Endodermal cell (in vitro differentiated cells): ENCODE measurements around the gene CDH13. TPM values are rescaled to one million over a fixed set of nuclear protein-coding genes. Genes with fewer than 3 reads are reported as not detected.

Experiments used
- DNase-seq: peaks from one replicate; pipeline ENCODE4 v3.0.0-alpha.2; 2017
- H3K27ac ChIP-seq: 2 replicates; pipeline ENCODE4 v1.5.1; 2013; ENCODE audit warnings: mild to moderate bottlenecking, low read depth, low read length, moderate library complexity
- H3K27me3 ChIP-seq: 2 replicates; pipeline ENCODE4 v1.6.1; 2013; ENCODE audit warnings: mild to moderate bottlenecking, low read length, moderate library complexity; ENCODE audit not compliant: insufficient read depth, control insufficient read depth, poor library complexity, severe bottlenecking
- H3K36me3 ChIP-seq: 2 replicates; pipeline ENCODE4 v1.7.0; 2013; ENCODE audit warnings: mild to moderate bottlenecking, low read length, moderate library complexity; ENCODE audit not compliant: control insufficient read depth, insufficient read depth
- H3K4me1 ChIP-seq: one replicate; pipeline ENCODE4 v1.7.0; 2013; ENCODE audit warnings: low read length; ENCODE audit not compliant: control insufficient read depth, insufficient read depth
- H3K4me3 ChIP-seq: 2 replicates; pipeline ENCODE4 v1.5.1; 2013; ENCODE audit warnings: mild to moderate bottlenecking, low read length, moderate library complexity
- H3K9ac ChIP-seq: 2 replicates; pipeline ENCODE4 v1.6.1; 2013; ENCODE audit warnings: mild to moderate bottlenecking, low read length, moderate library complexity; ENCODE audit not compliant: poor library complexity, severe bottlenecking; ENCODE audit errors: extremely low read depth
- H3K9me3 ChIP-seq: 2 replicates; pipeline ENCODE4 v1.6.1; 2013; ENCODE audit warnings: mild to moderate bottlenecking, low read length, moderate library complexity; ENCODE audit not compliant: control insufficient read depth
- H3K27ac Mint-ChIP-seq: 2 replicates; pipeline ENCODE4 v1.8.0; 2020; ENCODE audit warnings: mixed read lengths
- H3K27me3 Mint-ChIP-seq: 2 replicates; pipeline ENCODE4 v1.8.0; 2021; ENCODE audit warnings: mild to moderate bottlenecking, mixed read lengths; ENCODE audit not compliant: insufficient read depth
- H3K36me3 Mint-ChIP-seq: 2 replicates; pipeline ENCODE4 v1.8.0; 2020; ENCODE audit warnings: low read depth, mixed read lengths
- H3K4me1 Mint-ChIP-seq: 2 replicates; pipeline ENCODE4 v1.8.0; 2020; ENCODE audit warnings: mixed read lengths
- H3K4me3 Mint-ChIP-seq: 2 replicates; pipeline ENCODE4 v1.8.0; 2020; ENCODE audit warnings: mild to moderate bottlenecking, moderate library complexity, mixed read lengths
- H3K9me3 Mint-ChIP-seq: 2 replicates; pipeline ENCODE4 v1.8.0; 2020; ENCODE audit warnings: mild to moderate bottlenecking, mixed read lengths
- CTCF ChIP-seq: fragments of 200-600 bp; sonication (generic); conservative IDR thresholded peaks from 2 replicates; pipeline ENCODE4 v1.5.0; 2021; ENCODE audit warnings: antibody characterized with exemption, mild to moderate bottlenecking
- WGBS, 2 experiments: methylation state at CpG; one replicate each; pipeline versions ENCODE4 v1.1.5 to v1.1.7; 2013; ENCODE audit warnings: missing lambda C conversion rate in 2 of 2, mixed read lengths in 1 of 2; ENCODE audit not compliant: insufficient coverage in 1 of 2, insufficient read length in 1 of 2; 5-methylcytosine and 5-hydroxymethylcytosine counted together
- total RNA-seq, 2 donors: library from RNA; stranded (reverse); fragmentation: NEBNext Ultra II Directional in 1 of 2; extraction: Animal tissue kit (Norgen Biotek cat#: 25700) in 1 of 2; gene quantifications; 2 replicates in 1 of 2; 3 replicates in 1 of 2; pipeline ENCODE4 v1.2.1, GENCODE V29; 2021

The CDH13 gene
- total RNA-seq, 2 donors from 2014 or later: 0.86 to 1.8 TPM

DNA sequence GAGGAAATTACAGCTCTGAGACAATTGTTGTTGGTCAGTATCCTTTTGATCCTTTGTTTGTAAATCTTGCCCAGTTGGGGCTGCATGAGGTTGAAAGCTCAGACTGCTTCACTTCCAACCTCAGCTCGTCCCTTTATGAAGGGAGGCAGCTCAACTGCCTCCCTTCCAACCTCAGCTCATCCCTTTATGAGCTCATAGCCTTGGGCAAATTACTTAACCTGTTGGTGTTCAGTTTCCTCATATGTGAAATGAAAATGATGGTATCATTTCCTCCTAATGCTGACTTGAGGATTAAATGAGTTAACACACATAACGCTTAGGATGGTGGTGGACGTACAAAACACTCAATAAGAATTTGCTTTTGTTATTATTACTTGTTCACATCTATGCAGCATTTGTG is 265.1 kb downstream of the CDH13 start:
- no peaks in the 10 kb centered on the region for H3K27me3 Mint-ChIP-seq
- H3K27ac Mint-ChIP-seq: no peak overlapping the region
- Histone ChIP-seq H3K4me1 (peaks cover 6% of the 10 kb centered on the region), H3K9ac (no peak overlapping the region), H3K4me3 (no peak overlapping the region), H3K27me3 (no peaks in the 10 kb centered on the region), H3K27ac (no peak overlapping the region), H3K36me3 (no peaks in the 10 kb centered on the region), H3K9me3 (no peaks in the 10 kb centered on the region)
- H3K36me3 Mint-ChIP-seq: no peaks in the 10 kb centered on the region
- no peak overlapping the region for H3K4me3 Mint-ChIP-seq
- 71 to 86% methylated on average over 2 to 3 of the region's 3 CpGs for WGBS, 2 experiments
- H3K9me3 Mint-ChIP-seq: no peaks in the 10 kb centered on the region
- peaks cover 20% of the 10 kb centered on the region for H3K4me1 Mint-ChIP-seq
- no peak for TF ChIP-seq CTCF
- no peak for DNase-seq

- 93 to 95% methylated on average over 2 of the region's 2 CpGs for WGBS, 2 experiments
- Mint-ChIP-seq H3K4me3 (no peak overlapping the region), H3K9me3 (no peaks in the 10 kb centered on the region), H3K36me3 (no peaks in the 10 kb centered on the region), H3K27me3 (no peaks in the 10 kb centered on the region), H3K4me1 (peaks cover 16% of the 10 kb centered on the region), H3K27ac (no peak overlapping the region)
- no peak overlapping the region for H3K4me3 ChIP-seq
- no peaks in the 10 kb centered on the region for H3K36me3 ChIP-seq
- no peak overlapping the region for H3K27ac ChIP-seq
- H3K9me3 ChIP-seq: no peaks in the 10 kb centered on the region
- H3K4me1 ChIP-seq: peaks cover 6% of the 10 kb centered on the region
- no peaks in the 10 kb centered on the region for H3K27me3 ChIP-seq
- TF ChIP-seq CTCF: no peak
- H3K9ac ChIP-seq: no peak overlapping the region
- DNase-seq: no peak
These were observed 265.6 kb downstream of the CDH13 start for GRCh38 chr16:82892324-82892723.

DNA sequence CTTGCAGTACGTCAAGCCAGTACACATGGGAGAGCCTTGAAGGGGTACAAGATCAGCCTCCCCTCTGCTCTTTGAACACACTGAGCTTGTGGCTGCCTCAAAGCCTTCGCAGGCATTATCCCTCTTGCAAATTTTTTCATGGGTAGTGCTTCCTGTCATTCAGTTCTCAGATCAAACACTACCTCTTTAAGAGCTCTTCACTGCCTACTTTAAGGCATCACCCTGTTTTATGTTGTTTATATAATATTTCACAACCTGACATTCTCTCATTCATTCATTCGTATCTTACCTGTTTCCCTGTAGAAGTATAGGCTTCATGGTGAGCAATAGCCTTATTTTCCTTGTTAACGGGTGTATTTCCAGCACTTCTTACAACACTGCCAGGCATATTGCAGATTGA is 269.1 kb downstream of the CDH13 start:
- no peak overlapping the region for H3K4me3 Mint-ChIP-seq
- Histone ChIP-seq H3K9me3 (no peaks in the 10 kb centered on the region), H3K27me3 (no peaks in the 10 kb centered on the region), H3K27ac (no peak overlapping the region), H3K4me3 (no peak overlapping the region), H3K36me3 (no peaks in the 10 kb centered on the region), H3K9ac (no peak overlapping the region), H3K4me1 (no peaks in the 10 kb centered on the region)
- no peak for DNase-seq
- H3K9me3 Mint-ChIP-seq: no peaks in the 10 kb centered on the region
- H3K27ac Mint-ChIP-seq: no peak overlapping the region
- H3K4me1 Mint-ChIP-seq: no peaks in the 10 kb centered on the region
- no peak for TF ChIP-seq CTCF
- no peaks in the 10 kb centered on the region for H3K27me3 Mint-ChIP-seq
- H3K36me3 Mint-ChIP-seq: no peaks in the 10 kb centered on the region
- WGBS, 2 experiments: 72 to 88% methylated on average over 2 to 4 of the region's 4 CpGs
